Nephron progenitor cell (in vitro differentiated cells): ENCODE results near the gene MYO7B.

Source experiments
- DNase-seq: peaks from one replicate; pipeline ENCODE4 v3.0.0; 2021
- H3K27ac Mint-ChIP-seq: 2 replicates; pipeline ENCODE4 v1.8.0; 2021; ENCODE audit warnings: mild to moderate bottlenecking, moderate library complexity, mixed read lengths
- H3K27me3 Mint-ChIP-seq: 2 replicates; pipeline ENCODE4 v1.8.0; 2021; ENCODE audit warnings: mild to moderate bottlenecking, low read depth, mixed read lengths; ENCODE audit not compliant: poor library complexity
- H3K36me3 Mint-ChIP-seq: 2 replicates; pipeline ENCODE4 v1.8.0; 2021; ENCODE audit warnings: low read depth, mixed read lengths
- H3K4me1 Mint-ChIP-seq: 2 replicates; pipeline ENCODE4 v1.8.0; 2021; ENCODE audit warnings: mixed read lengths
- H3K4me3 Mint-ChIP-seq: 2 replicates; pipeline ENCODE4 v1.8.0; 2021; ENCODE audit warnings: mild to moderate bottlenecking, moderate library complexity, mixed read lengths
- H3K9me3 Mint-ChIP-seq: 2 replicates; pipeline ENCODE4 v1.8.0; 2021; ENCODE audit warnings: mild to moderate bottlenecking, moderate library complexity, mixed read lengths
- TF ChIP-seq, protein P1 (sequence below): fragments of 200-600 bp; sonication (generic); IDR thresholded peaks from 2 replicates; pipeline ENCODE4 v1.5.0; 2021; ENCODE audit warnings: antibody characterized with exemption

The MYO7B gene

DNA sequence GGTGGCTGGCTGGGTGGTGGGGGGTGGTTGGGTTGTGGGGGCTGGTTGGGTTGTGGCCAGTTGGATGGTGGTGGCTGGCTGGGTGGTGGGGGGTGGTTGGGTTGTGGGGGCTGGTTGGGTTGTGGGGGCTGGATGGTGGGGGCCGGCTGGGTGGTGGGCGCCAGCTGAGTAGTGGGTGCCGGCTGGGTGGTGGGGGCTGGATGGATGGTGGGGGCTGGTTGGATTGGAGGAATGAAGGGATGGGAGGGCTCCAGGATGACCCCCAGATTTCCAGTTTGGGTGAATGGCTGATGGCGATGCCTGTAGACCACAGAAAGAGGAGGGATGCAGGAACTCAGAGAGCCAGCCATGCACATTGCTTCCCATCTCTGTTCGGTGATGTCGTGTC, 83.7 kb downstream of the MYO7B start:
- peaks cover 9% of the 10 kb centered on the region for H3K9me3 Mint-ChIP-seq
- DNase-seq, result no peak

DNA sequence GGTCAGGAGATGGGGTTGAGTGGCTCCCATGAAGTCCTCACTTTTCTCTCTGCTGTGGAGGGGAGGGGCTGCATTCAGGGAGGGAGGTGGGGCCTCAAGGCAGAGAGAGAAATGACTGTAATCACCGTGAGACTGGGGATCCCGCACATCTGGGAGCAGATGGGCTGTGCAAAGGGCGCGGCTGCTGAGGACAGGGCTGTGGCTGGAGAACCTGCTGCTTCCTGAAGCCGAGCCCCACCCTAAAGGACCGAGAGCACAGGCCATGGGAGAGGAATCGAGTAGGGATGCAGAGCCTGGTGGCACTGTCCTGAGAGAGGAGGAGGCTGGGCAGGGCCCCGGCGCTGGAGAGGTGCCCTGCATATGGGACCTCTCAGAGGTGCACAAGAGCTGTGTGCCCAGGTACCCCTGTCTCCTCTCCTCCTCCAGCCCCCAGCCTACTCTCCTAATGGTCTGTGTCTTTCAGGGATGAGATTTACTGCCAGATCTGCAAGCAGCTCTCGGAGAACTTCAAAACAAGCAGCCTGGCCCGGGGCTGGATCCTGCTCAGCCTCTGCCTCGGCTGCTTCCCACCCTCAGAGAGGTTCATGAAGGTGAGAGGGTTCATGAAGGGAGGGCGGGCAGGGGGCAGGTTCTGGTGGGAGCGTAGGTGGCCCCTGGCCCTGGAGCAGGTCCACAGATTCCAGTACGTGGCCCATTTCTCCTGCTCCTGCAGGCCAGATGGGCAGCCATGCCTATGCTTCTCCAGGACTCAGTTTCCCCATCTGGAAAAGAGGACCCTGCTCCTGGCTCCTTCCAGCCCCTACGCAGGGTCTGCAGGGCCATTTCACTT, 84.6 kb downstream of the MYO7B start:
- no peak for DNase-seq
- peaks cover 8% of the 10 kb centered on the region for H3K9me3 Mint-ChIP-seq

More for the DNA sequence above, 83.7 kb downstream of the MYO7B start:
- Mint-ChIP-seq H3K27ac (peak overlapping the region; percentile 59), H3K4me1 (peaks cover 56% of the 10 kb centered on the region), H3K27me3 (peaks cover 18% of the 10 kb centered on the region), H3K4me3 (no peak overlapping the region), H3K36me3 (no peaks in the 10 kb centered on the region)
- TF ChIP-seq, protein P1, sequence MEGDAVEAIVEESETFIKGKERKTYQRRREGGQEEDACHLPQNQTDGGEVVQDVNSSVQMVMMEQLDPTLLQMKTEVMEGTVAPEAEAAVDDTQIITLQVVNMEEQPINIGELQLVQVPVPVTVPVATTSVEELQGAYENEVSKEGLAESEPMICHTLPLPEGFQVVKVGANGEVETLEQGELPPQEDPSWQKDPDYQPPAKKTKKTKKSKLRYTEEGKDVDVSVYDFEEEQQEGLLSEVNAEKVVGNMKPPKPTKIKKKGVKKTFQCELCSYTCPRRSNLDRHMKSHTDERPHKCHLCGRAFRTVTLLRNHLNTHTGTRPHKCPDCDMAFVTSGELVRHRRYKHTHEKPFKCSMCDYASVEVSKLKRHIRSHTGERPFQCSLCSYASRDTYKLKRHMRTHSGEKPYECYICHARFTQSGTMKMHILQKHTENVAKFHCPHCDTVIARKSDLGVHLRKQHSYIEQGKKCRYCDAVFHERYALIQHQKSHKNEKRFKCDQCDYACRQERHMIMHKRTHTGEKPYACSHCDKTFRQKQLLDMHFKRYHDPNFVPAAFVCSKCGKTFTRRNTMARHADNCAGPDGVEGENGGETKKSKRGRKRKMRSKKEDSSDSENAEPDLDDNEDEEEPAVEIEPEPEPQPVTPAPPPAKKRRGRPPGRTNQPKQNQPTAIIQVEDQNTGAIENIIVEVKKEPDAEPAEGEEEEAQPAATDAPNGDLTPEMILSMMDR, result no peak

DNA sequence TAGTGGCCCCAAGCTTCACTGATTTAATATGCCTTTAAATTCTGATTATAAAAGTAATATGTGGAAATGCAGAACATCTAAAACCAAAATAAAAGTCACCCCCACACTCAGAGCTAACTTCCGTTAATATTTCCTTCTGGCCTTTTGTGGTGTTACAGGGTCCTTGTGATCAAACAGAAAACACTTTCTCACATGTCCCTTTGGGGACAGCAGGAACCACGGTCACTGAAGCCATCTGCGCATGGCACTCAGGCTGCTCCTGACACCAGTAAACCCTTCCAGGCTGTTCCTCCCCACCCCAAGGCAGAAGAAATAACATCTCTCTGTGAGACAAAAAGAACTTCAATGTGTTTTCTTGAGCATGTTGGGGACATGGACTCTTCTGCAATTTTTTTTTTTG, 85.4 kb downstream of the MYO7B start:
- H3K36me3 Mint-ChIP-seq, result no peaks in the 10 kb centered on the region
- peaks cover 11% of the 10 kb centered on the region for H3K27me3 Mint-ChIP-seq
- H3K27ac Mint-ChIP-seq, result no peak overlapping the region
- H3K9me3 Mint-ChIP-seq, result peaks cover 4% of the 10 kb centered on the region
- peaks cover 46% of the 10 kb centered on the region for H3K4me1 Mint-ChIP-seq
- TF ChIP-seq, protein P1, result no peak
- no peak for DNase-seq
- no peak overlapping the region for H3K4me3 Mint-ChIP-seq

More for the DNA sequence above, 84.6 kb downstream of the MYO7B start:
- Mint-ChIP-seq H3K4me1 (peaks cover 54% of the 10 kb centered on the region), H3K27me3 (peaks cover 14% of the 10 kb centered on the region), H3K4me3 (no peak overlapping the region), H3K27ac (no peak overlapping the region), H3K36me3 (no peaks in the 10 kb centered on the region)
- TF ChIP-seq, protein P1, result no peak

DNA sequence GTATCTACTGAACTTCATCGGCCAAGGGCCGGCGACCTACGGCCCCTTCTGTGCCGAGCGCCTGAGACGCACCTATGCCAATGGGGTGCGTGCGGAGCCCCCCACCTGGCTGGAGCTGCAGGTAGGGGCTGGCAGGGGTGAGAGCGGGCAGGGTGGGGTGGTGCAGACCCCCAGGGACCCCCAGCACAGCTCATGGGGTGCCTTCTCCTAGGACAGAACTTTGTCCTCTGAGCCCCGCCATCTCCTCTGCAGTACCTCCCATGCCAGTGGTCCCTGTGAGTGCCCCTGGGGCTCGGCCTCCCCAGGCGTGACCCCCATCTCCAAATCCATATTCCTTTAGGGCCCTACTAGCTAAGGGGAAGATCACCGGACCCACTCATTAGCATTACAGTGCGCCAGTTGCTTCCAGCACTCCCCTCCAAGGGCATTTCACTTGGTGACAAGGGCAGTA, 86.5 kb downstream of the MYO7B start:
- no peak for DNase-seq
- TF ChIP-seq, protein P1, result no peak
- H3K4me1 Mint-ChIP-seq, result peaks cover 35% of the 10 kb centered on the region
- H3K9me3 Mint-ChIP-seq, result peaks cover 4% of the 10 kb centered on the region
- peaks cover 9% of the 10 kb centered on the region for H3K27me3 Mint-ChIP-seq
- no peak overlapping the region for H3K4me3 Mint-ChIP-seq
- H3K27ac Mint-ChIP-seq, result no peak overlapping the region
- H3K36me3 Mint-ChIP-seq, result no peaks in the 10 kb centered on the region

DNA sequence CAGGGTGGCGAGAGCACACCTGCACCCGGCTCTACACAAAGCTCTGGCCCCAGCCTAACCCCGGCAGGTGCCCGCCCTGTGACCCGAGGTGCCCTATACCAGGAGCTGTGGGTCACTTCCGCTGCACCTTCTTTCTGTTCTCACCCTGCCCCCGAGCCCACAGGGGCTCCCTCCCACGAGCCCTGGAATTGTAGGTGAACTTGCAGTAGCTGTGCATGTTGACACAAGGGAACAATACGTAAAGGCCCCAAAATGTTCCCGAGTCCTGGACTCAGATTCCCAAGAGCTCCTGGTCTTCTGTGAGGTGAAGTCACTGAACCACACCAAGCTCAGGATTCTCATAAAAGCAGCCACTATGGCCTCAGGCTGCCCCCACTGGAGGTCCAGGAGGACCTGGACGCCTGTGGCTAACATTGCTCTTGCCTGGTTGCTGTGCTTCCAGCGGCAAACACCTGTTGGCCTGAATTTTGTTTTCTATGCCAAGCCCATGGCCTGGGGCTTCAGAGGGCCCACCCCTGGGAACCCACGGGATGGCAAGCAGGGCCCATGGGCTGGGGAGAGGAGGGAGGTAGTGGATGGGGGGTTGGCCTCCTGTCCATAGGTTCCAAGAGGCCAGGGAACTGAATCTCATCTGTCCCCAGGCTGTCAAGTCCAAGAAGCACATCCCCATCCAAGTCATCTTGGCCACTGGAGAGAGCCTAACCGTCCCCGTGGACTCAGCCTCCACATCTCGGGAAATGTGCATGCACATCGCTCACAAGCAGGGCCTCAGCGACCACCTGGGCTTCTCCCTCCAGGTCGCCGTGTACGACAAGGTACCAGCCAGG, 87.3 kb downstream of the MYO7B start:
- no peak overlapping the region for H3K4me3 Mint-ChIP-seq
- no peak overlapping the region for H3K27ac Mint-ChIP-seq
- H3K36me3 Mint-ChIP-seq, result no peaks in the 10 kb centered on the region
- H3K9me3 Mint-ChIP-seq, result peaks cover 3% of the 10 kb centered on the region
- H3K27me3 Mint-ChIP-seq, result peaks cover 9% of the 10 kb centered on the region
- TF ChIP-seq, protein P1, result no peak
- H3K4me1 Mint-ChIP-seq, result peaks cover 30% of the 10 kb centered on the region
- no peak for DNase-seq
